Activated CD8-positive, alpha-beta memory T cell treated with anti-CD3 and anti-CD28 coated beads, Interleukin-2, amount 50 U/mL, for 48 hours (primary cell): ENCODE measurements around the gene D2HGDH.
"Not testable (repeated sequence)": the region's sequence is repeated elsewhere in the genome, so short reads cannot be mapped to it uniquely, and the experiment has no call there.

Source experiments
- DNase-seq: peaks from one replicate; pipeline ENCODE4 v3.0.0-alpha.2; 2020

Gene D2HGDH

DNA sequence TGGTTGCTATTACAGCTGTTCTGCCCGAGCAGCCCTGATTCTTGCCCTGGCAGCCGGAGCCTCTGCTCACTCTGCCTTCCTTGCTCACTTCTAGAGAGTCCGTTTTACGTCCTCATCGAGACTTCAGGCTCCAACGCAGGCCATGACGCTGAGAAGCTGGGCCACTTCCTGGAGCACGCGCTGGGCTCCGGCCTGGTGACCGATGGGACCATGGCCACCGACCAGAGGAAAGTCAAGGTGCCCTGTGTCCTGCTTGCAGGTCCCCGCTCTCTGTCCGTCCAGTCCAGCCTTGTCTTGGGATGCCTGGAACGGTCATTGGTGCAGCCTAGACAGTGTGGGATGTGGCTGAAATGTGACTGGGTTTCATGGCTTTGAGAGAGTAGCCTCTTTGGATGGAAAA, 16.7 kb downstream of the D2HGDH start:
- no peak for DNase-seq

DNA sequence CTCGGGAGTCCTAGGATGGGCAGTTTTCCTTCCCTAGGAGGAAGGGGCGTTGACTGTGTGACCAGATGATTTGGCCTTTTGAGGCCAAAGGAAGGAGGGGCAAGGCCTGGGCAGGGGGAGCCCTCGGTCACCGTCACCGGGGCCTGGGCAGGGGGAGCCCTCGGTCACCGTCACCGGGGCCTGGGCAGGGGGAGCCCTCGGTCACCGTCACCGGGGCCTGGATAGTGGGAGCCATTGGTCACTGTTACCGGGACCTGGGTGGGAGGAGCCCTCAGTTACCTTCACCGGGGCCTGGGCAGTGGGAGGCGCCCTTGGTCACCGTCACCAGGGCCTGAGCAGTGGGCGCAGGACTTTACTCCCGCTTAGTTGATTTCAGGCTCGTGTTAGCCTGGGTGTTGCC, 17.3 kb downstream of the D2HGDH start:
- DNase-seq: no peak

DNA sequence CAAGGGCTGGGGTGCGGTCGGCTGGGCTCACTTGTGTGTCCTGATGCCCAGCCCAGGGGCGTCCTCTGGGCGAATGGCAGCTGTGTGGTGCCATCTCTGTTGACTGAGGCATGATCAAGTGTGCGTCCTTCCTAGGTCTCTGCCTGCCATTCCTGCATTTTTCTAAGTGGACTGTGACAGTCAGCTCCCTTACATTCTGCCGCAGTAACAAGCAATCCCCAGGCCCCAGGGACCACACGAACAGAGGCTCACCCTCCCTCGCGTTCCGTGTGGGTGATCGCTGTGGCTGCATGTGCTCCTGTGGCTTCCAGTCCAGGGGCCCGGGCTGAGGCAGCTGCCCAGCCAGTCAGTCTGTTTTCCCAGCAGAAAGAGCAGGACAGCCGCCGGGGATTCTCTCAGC, 17.8 kb downstream of the D2HGDH start:
- no peak for DNase-seq

DNA sequence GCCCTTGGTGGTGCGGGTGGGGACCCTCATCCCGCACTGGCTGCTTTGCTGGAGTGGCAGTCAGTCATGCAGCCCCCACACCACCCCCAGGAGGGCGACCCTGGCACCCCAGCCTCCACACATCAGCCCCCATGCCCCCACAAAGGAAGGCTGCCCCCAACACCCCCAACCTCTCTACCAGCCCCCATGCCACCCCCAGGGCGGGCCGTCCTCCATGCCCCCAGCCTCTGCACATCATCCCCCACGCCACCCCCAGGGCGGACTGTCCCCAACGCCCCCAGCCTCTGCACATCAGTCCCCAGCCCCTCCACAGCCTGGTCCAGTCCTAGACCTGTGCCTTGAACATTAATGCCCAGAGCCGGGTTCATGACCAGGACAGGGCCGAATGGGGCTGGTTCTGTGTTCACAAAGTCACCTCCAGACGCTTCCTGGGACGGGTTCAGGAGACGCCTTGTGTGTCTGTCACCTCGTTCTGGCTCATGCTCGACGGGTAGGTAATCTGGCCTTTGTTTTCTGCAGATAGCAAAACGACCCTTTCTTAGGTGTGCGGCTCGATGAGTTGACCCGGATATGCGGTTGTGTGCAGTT, 18.4 kb downstream of the D2HGDH start:
- no peak for DNase-seq

- DNase-seq: no peak
Measured at GRCh38 chr2:241753493-241753892, 19.1 kb downstream of the D2HGDH start.

DNA sequence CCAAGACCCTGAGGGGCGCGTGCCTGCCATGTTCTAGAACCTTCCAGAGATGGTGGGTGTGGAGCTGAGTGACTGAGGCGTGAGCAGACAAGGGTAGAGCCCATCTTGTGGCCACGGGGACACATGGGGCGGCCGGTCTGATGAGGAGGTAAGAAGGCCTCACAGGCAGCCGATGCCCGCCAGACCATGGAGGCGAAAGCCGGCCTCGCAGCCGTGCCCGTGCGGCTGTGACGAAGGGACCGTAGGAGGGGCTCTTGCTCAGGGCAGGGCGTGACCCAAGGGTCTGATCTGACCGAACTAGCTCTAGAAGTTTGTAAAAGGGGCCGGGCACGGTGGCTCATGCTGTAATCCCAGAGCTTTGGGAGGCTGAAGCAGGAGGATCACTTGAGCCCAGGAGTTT, 19.6 kb downstream of the D2HGDH start:
- DNase-seq: no peak

DNA sequence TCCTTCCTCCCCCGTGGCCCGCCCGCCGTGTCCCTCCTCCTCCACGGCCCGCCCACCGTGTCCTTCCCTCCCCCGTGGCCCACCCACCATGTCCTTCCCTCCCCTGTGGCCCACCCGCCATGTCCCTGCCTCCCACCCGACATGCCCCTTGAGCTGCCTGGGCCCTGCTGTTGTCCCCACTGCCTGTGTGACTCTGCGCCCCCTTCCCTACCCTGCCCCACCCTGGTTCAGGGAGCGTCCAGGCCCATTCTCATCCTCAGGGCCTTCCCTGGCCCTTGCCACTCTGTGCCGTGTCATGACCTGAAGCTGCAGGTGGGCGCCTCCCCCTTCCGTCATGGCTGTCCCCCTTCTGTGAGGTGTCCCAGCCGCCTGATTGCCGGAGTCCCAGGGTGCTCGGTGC, 20.7 kb downstream of the D2HGDH start:
- DNase-seq: no peak

DNA sequence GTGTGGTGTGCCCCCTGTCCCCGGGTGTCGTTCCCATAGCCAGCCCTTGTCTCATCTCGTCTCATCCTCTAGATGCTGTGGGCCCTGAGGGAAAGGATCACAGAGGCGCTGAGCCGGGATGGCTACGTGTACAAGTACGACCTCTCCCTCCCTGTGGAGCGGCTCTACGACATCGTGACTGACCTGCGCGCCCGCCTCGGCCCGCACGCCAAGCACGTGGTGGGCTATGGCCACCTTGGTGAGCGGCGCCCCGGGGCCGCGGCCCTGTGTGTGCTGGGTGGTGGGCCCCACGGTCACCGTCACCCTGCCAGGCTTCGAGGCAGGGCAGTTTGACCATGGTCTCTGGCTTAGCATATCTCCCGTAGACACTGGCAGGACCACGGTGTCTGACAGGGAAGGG, 21.3 kb downstream of the D2HGDH start:
- DNase-seq: no peak

DNA sequence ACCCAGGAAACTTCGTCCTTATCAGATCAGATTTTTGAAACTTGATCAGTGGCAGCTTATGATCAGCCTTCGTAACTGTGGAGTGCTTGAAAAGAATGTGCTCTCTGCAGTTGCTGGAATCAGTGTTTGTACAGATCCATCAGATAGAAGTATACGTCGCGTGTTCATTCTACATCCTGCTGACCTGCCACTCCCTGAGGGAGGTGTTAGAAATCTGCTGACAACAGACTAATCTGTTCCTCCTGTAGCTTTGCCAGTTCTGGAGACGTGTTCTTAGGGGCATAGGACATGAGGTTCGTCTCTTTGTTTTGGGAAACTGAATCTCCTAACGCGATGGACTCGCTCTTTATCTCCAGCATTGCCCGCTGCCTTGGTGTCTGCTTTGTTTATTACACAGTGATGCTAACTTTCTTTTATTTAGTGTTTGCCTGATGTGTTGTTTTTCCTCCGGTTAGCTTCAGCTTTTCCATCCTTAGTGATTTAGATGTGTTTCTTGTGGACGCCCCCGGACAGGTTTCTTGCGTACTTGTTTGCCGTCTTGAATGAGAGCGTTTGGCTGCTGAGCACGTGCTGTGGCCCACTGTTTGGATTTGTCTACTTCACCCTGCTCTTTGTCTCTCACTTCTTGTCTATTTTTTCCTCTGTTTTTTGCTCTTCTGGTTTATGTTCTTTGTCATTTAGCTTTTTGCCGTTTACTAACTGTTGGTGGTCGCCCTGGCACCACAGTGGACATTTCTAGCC, 24.8 kb downstream of the D2HGDH start:
- DNase-seq: no peak

DNA sequence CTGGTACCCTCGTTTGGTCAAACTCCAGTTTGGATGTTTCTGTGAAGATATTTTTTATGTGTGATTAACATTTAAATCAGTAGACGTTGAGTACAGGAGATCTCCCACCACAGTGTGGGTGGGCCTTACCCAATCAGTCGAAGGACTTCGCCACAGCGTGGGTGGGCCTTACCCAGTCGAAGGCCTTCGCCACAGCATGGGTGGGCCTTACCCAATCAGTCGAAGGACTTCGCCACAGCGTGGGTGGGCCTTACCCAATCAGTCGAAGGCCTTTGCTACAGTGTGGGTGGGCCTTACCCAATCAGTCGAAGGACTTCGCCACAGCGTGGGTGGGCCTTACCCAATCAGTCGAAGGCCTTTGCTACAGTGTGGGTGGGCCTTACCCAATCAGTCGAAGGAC, 25.5 kb downstream of the D2HGDH start:
- not testable (repeated sequence) for DNase-seq

DNA sequence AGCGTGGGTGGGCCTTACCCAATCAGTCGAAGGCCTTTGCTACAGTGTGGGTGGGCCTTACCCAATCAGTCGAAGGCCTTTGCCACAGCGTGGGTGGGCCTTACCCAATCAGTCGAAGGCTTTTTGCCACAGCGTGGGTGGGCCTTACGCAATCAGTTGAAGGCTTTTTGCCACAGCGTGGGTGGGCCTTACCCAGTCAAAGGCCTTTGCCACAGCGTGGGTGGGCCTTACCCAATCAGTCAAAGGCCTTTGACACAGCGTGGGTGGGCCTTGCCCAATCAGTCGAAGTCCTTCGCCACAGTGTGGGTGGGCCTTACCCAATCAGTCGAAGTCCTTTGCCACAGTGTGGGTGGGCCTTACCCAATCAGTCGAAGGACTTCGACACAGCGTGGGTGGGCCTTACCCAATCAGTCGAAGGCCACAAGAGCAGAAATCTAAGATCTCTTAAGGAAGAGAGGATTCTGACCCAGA, 25.9 kb downstream of the D2HGDH start:
- DNase-seq: no peak

DNA sequence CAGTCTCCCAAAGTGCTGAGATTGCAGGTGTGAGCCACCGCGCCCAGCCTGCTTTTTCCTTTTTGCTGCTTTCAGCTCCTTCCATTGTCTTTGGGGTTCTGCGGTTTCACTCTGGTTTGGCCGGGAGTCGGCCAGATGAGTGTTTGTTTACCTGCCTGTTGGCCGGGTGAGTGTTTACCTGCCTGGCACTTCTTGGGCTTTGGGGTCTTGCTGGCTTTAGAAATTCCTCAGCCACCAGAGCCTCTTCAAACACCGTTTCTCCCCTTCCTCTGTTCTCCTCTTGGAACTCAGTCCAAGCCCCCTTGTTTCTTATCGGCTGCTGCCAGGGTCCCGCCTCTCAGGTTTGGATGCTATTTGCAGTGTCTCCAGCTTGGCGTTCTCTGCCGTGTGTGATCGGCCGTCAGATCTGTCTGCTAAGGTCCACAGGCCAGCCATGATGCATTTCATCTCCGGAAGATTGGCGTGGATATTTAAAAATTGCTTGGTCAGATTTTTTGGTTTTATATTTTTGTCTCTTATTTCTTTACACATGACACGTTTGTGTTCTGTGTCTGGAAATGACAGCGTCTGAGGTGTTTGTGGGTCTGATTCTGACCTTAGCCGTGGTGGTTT, 28.0 kb downstream of the D2HGDH start:
- peak; percentile 51 for DNase-seq

GRCh38 chr2:241762933-241763369, 28.5 kb downstream of the D2HGDH start:
- DNase-seq: peak; percentile 74

DNA sequence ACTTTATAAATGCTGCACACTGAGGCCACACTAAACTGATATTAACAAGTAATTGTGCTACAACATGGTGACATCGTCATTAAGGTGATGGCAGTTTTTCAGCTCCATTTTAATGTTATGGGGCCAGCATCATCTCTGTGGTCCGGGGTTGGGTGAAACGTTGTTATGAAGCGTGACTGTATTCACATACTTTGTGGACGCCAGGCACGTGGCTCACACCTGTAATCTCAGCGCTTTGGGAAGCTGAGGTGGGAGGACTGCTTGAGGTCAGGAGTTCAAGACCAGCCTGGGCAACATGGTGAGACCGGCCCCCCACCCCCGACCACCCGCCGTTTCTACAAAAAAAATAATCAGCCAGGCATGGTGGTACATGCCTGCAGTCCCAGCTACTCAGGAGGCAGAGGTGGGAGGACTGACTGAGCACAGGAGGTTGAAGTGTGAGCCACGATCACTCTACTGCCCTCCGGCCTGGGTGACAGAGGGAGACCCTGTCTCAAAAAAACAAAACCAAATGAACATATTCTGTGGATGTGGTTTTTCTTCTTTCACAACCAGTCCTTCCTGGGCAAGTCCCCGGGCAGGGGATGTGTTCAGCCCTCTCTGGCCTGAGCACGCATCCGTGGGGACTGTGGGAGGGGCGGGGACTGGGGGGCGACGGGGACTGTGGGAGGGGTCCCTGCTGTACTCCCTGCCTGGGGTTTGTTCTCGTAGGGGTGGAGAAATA, 29.3 kb downstream of the D2HGDH start:
- DNase-seq: peak; percentile 58

- peak; percentile 53 for DNase-seq
Measured at GRCh38 chr2:241764275-241765241, 30.1 kb downstream of the D2HGDH start.

- peak; percentile 48 for DNase-seq
Measured at GRCh38 chr2:241767464-241768250, 33.2 kb downstream of the D2HGDH start.

DNA sequence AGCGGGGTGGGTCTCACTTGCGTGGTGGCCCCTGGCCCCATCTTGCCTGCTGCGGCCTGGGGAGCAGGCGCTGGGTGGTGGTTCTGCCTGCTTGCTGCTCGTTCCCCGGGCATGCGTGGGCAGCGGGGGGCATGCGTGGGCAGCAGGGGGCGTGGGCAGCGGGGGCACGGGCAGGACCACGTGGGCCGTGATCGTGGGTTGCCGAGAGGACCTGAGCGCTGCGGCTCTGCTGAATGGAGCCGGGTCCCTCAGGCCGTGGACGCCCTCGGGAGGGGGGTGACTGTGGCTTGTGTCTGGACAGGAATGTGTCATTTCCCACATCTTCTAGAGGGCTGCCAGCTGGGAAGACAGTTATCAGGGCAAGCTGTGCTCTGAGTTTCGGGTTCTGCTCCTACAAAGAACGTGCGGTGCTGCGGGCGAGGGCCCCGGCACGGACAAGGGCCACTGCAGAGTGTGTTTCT, 33.9 kb downstream of the D2HGDH start:
- DNase-seq: peak; percentile 50

DNA sequence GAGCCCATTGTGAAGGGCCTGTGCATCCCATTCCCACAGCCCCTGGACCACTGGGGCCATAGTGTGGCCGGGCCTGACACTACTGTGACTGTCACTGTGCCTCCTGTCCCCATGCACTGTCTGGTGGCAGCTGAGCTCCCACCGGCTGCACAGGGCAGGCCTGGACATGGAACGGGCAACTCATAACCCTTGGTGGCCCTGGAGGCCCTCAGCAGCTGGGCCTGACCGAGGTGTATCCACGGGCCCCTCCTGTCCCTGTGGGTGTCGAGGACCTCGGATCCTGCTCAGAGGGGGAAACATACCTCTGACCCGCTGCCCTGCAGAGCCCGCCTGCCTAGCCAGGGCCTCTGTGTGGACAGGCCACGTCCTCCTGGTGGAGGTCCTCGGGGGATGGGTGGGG, 34.4 kb downstream of the D2HGDH start:
- peak; percentile 49 for DNase-seq

- peak; percentile 48 for DNase-seq
Measured at GRCh38 chr2:241769819-241770184, 35.4 kb downstream of the D2HGDH start.

- peak; percentile 45 for DNase-seq
Measured at GRCh38 chr2:241770185-241770935, 35.9 kb downstream of the D2HGDH start.

DNA sequence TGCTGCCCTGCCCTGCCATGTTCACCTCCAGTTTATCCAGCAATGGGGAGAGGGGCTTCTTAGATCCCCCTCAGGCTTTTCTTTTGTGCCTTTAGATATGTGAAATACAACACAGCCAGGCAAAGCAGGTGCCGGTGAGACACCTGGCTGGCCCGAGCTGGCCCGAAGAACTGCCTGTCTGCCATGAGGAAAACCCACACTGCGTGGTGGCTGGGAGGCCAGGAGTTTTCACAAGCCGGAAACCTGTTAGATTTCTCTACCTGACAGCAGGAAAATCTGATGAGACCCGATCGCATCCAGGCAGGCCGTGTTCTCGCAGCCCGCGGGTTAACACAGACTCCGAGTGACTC, 36.5 kb downstream of the D2HGDH start:
- DNase-seq: no peak
